HL-60 (cell line): Measurements from ENCODE around the gene NPRL2.

Experiments used
- DNase-seq, 2 experiments: peaks; one replicate each; pipeline ENCODE4 v3.0.0-alpha.2; 2010 to 2020; ENCODE audit warnings: low read depth in 1 of 2, low spot score in 1 of 2
- H3K27ac ChIP-seq: fragments of 250-450 bp; sonication (Bioruptor Pico); replicated peaks from 2 replicates; pipeline ENCODE4 v1.5.1; 2020; ENCODE audit warnings: mild to moderate bottlenecking, moderate library complexity
- H3K27me3 ChIP-seq: fragments of 250-450 bp; sonication (Bioruptor Pico); 2 replicates; pipeline ENCODE4 v1.5.1; 2021; ENCODE audit warnings: mild to moderate bottlenecking, moderate library complexity; ENCODE audit not compliant: insufficient read depth, poor library complexity, severe bottlenecking
- H3K4me3 ChIP-seq: replicated peaks from 2 replicates; pipeline ENCODE4 v1.5.1; 2011; ENCODE audit warnings: mild to moderate bottlenecking, control low read depth, low read length; ENCODE audit not compliant: insufficient read depth
- CTCF ChIP-seq: IDR thresholded peaks from one replicate; pipeline ENCODE4 v1.5.1; 2011; ENCODE audit warnings: low read length, control low read depth, inconsistent platforms; ENCODE audit not compliant: insufficient read depth
- GABPA ChIP-seq: IDR thresholded peaks from 2 replicates; pipeline ENCODE4 v1.6.1; 2012; ENCODE audit warnings: low read depth
- POLR2AphosphoS5 ChIP-seq: IDR thresholded peaks from 2 replicates; pipeline ENCODE4 v1.6.1; 2012; ENCODE audit warnings: low read depth
- REST ChIP-seq: IDR thresholded peaks from 2 replicates; pipeline ENCODE4 v1.6.1; 2012; ENCODE audit warnings: low read depth; ENCODE audit not compliant: insufficient replicate concordance
- SPI1 ChIP-seq: IDR thresholded peaks from 2 replicates; pipeline ENCODE4 v1.6.1; 2012; ENCODE audit warnings: low read depth, mild to moderate bottlenecking, borderline replicate concordance

The NPRL2 gene

GRCh38 chr3:50351323-50351697, 735 bp upstream of the NPRL2 start:
- H3K27me3 ChIP-seq: no peaks in the 10 kb centered on the region
- H3K4me3 ChIP-seq: peak overlapping the region; percentile 58
- no peak for TF ChIP-seq REST
- no peak for TF ChIP-seq SPI1
- TF ChIP-seq CTCF: no peak
- TF ChIP-seq POLR2AphosphoS5: no peak; the same call in 1 of the 2 replicates
- no peak for TF ChIP-seq GABPA
- DNase-seq: no peak
- H3K27ac ChIP-seq: peak overlapping the region; percentile 94

GRCh38 chr3:50350213-50350526, 405 bp downstream of the NPRL2 start:
- DNase-seq: no peak
- TF ChIP-seq REST (no peak), CTCF (no peak), SPI1 (no peak), GABPA (no peak), POLR2AphosphoS5 (no peak)
- Histone ChIP-seq H3K4me3 (peak overlapping the region; percentile 58), H3K27me3 (no peaks in the 10 kb centered on the region), H3K27ac (peak overlapping the region; percentile 94)

GRCh38 chr3:50347187-50347813, 3.3 kb downstream of the NPRL2 start:
- no peak overlapping the region for H3K27ac ChIP-seq
- DNase-seq: peak in 1 of 2 experiments; percentile 73
- H3K4me3 ChIP-seq: no peak overlapping the region
- TF ChIP-seq CTCF (peak; percentile 23), POLR2AphosphoS5 (no peak)
- no peaks in the 10 kb centered on the region for H3K27me3 ChIP-seq

GRCh38 chr3:50345586-50346234, 4.9 kb downstream of the NPRL2 start, which contains the start of gene ZMYND10:
Gene ZMYND10 (minus strand): TSS chr3:50345732. CDS start chr3:50345579, 153 bp downstream.
- 0 out of 2 replicates have a peak within 1 kb of the TSS, but pooled peaks have one; percentile 32 for H3K27ac ChIP-seq
- H3K4me3 ChIP-seq: peak within 1 kb of the TSS; percentile 39
- peak in 1 of 2 experiments; percentile 74 for DNase-seq
- TF ChIP-seq POLR2AphosphoS5 (no peak), REST (no peak), SPI1 (no peak), GABPA (no peak), CTCF (no peak)
- H3K27me3 ChIP-seq: no peaks in the 10 kb centered on the region
